HTR-8/SVneo (cell line): ENCODE measurements around the gene SEPTIN7.
A peak's percentile ranks its signal among the peaks of the same experiment; 100 is the strongest.
"Not testable (repeated sequence)": the region's sequence is repeated elsewhere in the genome, so short reads cannot be mapped to it uniquely, and the experiment has no call there.

Experiments
- DNase-seq: peaks from one replicate; pipeline ENCODE4 v3.0.0; 2011; ENCODE audit warnings: low spot score, mixed read lengths; ENCODE audit not compliant: insufficient read length
- FAIRE-seq: peaks from 2 replicates; lab custom pipeline; 2011; peaks lifted over from hg19 to GRCh38; lab: Jason Lieb, UNC

Gene SEPTIN7

DNA sequence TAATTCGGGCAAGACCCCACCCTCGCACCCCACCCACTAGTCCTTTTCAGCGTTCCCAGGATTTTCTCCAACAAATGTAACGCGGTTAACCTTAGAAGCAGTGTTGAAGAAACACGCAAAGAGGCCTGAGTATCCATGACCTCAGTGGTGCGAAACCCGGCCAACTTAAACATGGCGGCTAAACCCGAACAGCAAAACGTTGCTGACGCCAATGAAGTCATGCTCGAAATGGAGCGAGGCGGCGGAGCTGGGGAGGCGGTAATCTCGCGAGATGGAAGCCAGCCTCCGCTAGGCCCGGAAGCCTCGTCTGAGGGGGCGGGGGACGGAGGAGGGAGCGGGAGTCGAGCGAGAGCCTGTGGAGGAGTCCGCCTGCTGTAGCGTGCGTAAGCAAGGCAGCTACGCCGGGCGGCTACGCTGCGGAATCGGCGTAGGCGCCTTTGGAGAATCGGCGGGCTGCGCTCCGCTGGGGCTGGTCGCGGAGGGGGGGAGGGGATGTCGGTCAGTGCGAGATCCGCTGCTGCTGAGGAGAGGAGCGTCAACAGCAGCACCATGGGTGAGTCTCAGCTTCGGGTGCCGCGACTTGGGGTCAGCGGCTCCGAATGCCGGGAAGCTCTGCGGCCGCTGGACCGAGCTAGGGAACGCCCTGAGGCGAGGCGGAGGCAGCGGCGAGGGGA is at the start of gene SEPTIN7:
Gene SEPTIN7, plus strand, starts transcription at position 340 of the 674 bp plus-strand sequence. Its CDS starts 153 bp downstream, at position 493.
- peak; percentile 96 for DNase-seq
- FAIRE-seq, result peak; percentile 98

GRCh38 chr7:35752742-35753141 is 48.1 kb upstream of the SEPTIN7 start:
- no peak for DNase-seq
- no peak for FAIRE-seq

GRCh38 chr7:35753761-35754603 is 46.9 kb upstream of the SEPTIN7 start:
- FAIRE-seq (no peak), DNase-seq (no peak)

- FAIRE-seq, result peak; percentile 57
- no peak for DNase-seq
Measured at GRCh38 chr7:35754741-35755140, 46.1 kb upstream of the SEPTIN7 start.

DNA sequence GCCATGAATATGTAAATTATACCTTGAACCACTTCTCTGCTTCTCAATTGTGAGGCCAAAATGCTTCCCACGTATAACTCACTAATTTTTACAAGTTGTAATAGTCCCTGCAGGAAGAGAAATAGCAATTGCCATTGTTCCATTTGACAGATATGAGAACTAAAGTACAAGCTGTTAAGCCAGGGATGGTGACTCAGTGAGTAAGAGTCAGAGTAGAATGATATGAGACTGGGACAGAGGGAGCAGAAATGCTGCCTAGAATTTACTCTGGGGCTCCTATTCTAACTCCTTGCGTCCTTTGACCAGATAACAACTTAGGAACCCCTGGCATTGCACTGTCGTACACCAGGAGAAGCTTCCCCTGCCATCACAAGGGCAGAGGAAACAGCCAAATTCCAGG is 45.1 kb upstream of the SEPTIN7 start:
- DNase-seq, result no peak
- FAIRE-seq, result no peak

DNA sequence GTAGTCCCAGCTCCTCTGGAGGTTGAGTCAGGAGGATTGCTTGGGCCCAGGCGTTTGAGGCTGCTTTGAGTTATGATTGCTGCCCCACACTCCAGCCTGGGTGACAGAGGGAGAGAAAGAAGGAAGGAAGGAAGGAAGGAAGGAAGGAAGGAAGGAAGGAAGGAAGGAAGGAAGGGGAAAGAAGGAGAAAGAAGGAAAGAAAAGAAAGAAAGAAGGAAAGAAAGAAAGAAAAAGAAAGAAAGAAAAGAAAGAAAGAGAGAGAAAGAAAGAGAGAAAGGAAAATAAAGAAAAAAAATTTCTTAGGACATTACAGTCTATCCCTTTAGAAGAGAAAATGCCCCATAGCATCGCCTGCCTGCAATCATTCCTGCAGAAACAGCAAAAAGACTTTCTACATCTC is 44.4 kb upstream of the SEPTIN7 start:
- FAIRE-seq, DNase-seq: not testable (repeated sequence)

DNA sequence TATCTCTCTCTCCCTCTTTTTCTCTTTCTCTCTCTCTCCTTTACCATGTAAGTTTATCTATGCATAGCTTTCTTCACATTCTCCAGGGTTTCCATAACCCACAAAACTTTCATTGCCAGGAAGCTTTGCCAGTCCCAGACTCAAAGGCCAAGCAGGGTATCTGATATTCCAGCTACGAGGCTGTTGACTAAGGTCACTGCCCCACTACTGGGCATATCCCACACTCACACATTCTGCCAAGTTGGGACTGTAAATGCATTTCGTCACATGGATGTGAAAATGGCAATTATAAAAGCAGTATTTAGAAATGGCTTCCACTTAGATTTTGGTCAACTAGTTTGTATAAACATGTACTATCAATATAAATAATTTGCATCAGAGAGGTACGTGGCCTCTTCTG is 43.3 kb upstream of the SEPTIN7 start:
- FAIRE-seq, result no peak
- DNase-seq, result no peak

DNA sequence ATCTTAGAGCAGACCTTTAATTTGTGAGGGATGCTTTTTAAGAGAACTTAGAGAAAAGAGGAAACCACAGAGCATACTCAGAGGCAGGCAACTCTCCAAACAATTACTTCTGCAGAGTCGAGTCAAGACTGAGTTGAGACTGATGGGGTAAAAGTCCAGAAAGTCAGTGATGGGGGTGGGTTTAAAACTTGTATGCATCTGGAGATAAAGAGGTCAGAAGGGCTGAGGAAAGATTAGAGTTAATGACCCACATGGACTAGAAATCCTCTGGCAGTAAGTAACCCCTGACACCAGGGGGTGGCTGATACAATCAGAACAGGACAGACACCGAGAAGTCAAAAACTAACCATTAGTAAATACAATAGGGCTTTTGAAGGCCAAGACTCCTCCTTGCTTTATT is 42.4 kb upstream of the SEPTIN7 start:
- no peak for DNase-seq
- FAIRE-seq, result no peak

DNA sequence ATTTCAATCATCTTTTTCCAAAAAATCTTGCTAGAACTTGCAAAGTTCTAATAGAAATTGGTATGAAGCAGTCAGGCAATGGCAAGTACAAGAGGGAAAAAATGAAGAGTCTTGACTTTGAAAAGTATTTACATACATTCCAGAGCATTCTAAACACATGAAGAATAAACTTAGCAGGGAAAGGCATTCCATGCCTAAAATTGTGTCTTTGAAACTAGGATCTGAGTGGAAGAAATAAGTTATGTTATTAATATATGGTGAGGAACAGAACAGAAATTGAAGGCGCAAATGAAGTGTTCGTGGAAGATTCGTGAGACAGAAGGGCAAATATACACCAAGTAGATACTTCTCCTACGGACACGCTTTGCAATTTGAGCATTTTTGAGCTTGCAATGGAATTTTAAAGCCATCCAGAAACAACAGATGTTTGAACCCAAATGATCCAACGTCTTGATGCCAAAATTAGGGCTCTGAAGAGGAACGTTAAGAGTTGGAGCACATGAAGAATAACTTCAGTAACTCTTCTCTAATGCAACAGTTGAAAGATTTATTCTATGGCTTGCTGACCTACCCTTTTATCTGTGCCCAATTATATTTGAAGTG is 40.6 kb upstream of the SEPTIN7 start:
- no peak for FAIRE-seq

GRCh38 chr7:35761871-35762677 is 38.8 kb upstream of the SEPTIN7 start:
- FAIRE-seq, result no peak

More for the DNA sequence above, 40.6 kb upstream of the SEPTIN7 start:
- DNase-seq, result no peak

GRCh38 chr7:35762781-35763180 is 38.1 kb upstream of the SEPTIN7 start:
- no peak for FAIRE-seq
- DNase-seq, result no peak

More at GRCh38 chr7:35761871-35762677, 38.8 kb upstream of the SEPTIN7 start:
- no peak for DNase-seq

- peak; percentile 33 for FAIRE-seq
Measured at GRCh38 chr7:35768346-35768745, 32.5 kb upstream of the SEPTIN7 start.

DNA sequence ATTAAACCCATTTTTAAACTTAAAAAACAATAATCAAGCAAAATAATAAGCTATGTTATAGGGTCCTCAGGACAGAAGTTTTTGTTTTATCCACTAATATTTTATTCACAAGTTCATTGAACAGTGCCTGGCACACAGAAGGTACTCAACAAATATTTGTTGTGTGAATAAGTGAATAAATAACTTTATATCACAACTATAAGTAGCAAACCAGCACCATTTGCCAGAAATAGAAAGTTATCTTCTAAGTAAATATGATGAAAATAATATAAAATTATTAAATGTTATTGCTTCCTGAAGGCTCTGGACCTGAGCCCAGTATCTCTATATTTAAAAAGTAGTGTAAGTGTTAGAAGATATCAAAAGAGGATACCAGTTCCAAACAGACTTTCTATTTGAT is 29.1 kb upstream of the SEPTIN7 start:
- DNase-seq (no peak), FAIRE-seq (no peak)

More at GRCh38 chr7:35768346-35768745, 32.5 kb upstream of the SEPTIN7 start:
- DNase-seq, result no peak

- no peak for FAIRE-seq
- no peak for DNase-seq
Measured at GRCh38 chr7:35773994-35774393, 26.9 kb upstream of the SEPTIN7 start.

DNA sequence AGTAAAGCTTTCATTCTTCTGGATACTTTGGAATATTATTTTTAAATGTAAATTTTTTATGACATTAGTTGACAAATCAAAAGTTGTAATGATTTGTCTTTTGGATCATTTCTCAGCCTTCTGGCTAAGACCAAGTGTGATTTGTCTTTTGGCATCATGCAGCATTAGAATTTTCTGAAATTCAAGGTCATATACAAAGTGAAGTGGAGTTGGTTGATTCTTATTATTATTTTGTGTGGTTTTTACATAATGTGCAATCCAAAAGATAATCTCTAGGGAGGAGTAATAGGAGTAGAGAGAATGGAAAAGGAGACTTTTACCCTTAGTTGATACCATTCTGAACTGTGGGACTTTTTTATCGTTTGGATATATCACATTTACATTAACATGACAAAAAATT is 24.2 kb upstream of the SEPTIN7 start:
- FAIRE-seq (no peak), DNase-seq (no peak)

GRCh38 chr7:35777121-35777520 is 23.7 kb upstream of the SEPTIN7 start:
- DNase-seq, result no peak
- FAIRE-seq, result no peak

DNA sequence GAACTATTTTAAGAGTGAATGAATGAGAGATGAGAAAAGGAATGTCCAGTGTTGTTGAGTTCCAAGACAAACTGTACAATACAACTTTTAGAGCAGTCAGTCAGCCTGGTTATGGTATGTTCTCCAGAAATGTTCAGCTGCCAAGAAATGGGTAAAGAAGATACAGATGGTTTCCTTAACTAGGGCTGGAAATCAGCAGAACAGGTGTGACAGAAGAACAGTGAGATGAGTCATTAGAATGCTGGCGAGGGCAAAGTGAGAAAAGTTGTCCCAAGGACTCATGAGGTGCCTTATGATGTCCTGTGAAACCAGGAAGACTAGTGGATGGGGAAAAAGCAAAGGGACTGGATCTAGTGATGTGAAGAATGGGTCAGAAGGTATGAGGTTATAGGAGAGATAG is 20.8 kb upstream of the SEPTIN7 start:
- FAIRE-seq (no peak), DNase-seq (no peak)

DNA sequence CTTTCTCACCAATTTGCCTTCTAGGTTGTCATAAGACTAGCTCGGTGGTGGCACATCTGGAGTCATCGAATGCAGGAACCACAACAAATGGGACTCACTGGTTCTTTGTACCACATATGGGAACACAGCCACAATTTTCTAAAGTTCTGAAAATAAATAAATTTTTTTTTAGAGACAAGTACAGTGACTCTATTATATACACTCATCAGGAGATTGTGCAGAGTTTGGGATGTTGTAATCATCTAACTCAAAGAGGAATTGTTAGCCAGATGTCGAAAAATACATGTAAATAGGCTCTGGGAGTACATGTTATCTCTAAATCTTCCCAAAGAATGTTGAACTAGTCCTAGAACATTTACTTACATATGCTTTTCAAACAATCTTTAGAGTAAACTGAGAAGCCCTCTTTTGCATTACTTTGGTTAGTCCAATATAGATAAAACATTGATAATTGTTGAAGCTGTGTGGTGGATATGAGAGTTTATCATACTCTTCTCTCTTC is 19.6 kb upstream of the SEPTIN7 start:
- DNase-seq (no peak), FAIRE-seq (no peak)

DNA sequence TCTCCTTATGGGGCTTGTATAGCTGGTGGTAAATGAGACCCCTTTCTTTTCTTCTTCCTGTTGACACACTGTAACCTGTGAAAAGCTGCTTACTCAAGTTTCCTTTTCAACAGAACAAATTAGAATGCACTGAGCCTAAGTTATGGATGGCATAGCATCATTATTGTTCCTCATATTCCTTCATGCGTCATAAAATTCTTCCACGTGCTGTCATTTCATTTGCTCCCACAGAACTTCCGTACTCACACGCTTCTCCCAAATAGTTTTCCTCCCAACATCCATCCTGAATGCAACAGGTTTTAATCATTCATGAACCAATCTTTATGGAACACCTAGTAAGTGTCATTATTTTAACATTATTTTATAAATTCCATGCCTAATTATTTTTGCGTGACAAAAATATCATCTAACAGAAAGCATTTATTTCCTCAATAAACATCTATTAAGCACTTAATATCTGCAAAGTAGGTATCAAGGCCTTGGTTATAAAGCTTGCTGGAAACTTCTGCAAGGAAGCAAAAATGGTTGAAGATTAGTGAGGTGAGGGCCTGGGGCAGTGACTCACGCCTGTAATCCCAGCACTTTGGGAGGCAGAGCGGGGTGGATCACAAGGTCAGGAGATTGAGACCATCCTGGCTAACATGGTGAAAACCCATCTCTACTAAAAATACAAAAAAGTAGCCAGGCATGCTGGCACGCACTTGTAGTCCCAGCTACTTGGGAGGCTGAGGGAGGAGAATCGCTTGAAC is 18.9 kb upstream of the SEPTIN7 start:
- no peak for DNase-seq
- FAIRE-seq, result no peak
